ENCODE measurements around the gene LRRC8D. TPM values are rescaled to one million over a fixed set of nuclear protein-coding genes. Genes with fewer than 3 reads are reported as not detected.
"Not testable (repeated sequence)": the region's sequence is repeated elsewhere in the genome, so short reads cannot be mapped to it uniquely, and the experiment has no call there.

The LRRC8D gene
- total RNA-seq, 1 experiment from 2014 or later = 39.4 TPM

GRCh38 chr1:89978755-89979154 lies 157.9 kb downstream of the LRRC8D start:
- no peaks in the 10 kb centered on the region for H3K4me1 ChIP-seq
- H3K9me3 ChIP-seq = no peaks in the 10 kb centered on the region
- H3K4me1 Mint-ChIP-seq (ENCODE audit: low read depth, unreplicated experiment) = no peaks in the 10 kb centered on the region
- BruUV-seq (replicated peaks) = no TSS peak
- no peak for TF ChIP-seq CTCF (IDR thresholded peaks at IDR 0.05; ENCODE audit: insufficient read depth in 1 of 2, low read depth in 1 of 2, low read length in 1 of 2, severe bottlenecking in 1 of 2, unreplicated experiment in 1 of 2)
- intact Hi-C loops (cut with micrococcal nuclease; ENCODE audit: unreplicated experiment) = no loop called here
- H3K27me3 ChIP-seq (replicated peaks; ENCODE audit: control insufficient read depth, insufficient read depth, low read length) = no peaks in the 10 kb centered on the region
- H3K27me3 Mint-ChIP-seq (ENCODE audit: insufficient read depth, unreplicated experiment) = no peaks in the 10 kb centered on the region
- H3K4me3 ChIP-seq (ENCODE audit: low read depth, low read length) = no peak overlapping the region
- H3K9me3 Mint-ChIP-seq (ENCODE audit: unreplicated experiment) = no peaks in the 10 kb centered on the region
- H3K27ac Mint-ChIP-seq (ENCODE audit: unreplicated experiment) = no peak overlapping the region
- H3K36me3 ChIP-seq (ENCODE audit: control insufficient read depth, insufficient read depth, low read length) = no peaks in the 10 kb centered on the region
- no peak for DNase-seq
- CTCF ChIA-PET = no interaction called here
- no peaks in the 10 kb centered on the region for H3K36me3 Mint-ChIP-seq (ENCODE audit: insufficient read depth, unreplicated experiment)
- H3K4me3 Mint-ChIP-seq (ENCODE audit: unreplicated experiment) = no peak overlapping the region
- POLR2A ChIA-PET = no interaction called here

GRCh38 chr1:89980605-89981004 lies 159.8 kb downstream of the LRRC8D start:
- no TSS peak for BruUV-seq (replicated peaks)
- H3K27me3 ChIP-seq (replicated peaks; ENCODE audit: control insufficient read depth, insufficient read depth, low read length) = no peaks in the 10 kb centered on the region
- H3K9me3 ChIP-seq = no peaks in the 10 kb centered on the region
- TF ChIP-seq CTCF (IDR thresholded peaks at IDR 0.05; ENCODE audit: insufficient read depth in 1 of 2, low read depth in 1 of 2, low read length in 1 of 2, severe bottlenecking in 1 of 2, unreplicated experiment in 1 of 2) = no peak
- H3K4me3 Mint-ChIP-seq (ENCODE audit: unreplicated experiment) = no peak overlapping the region
- H3K4me1 ChIP-seq = no peaks in the 10 kb centered on the region
- H3K4me1 Mint-ChIP-seq (ENCODE audit: low read depth, unreplicated experiment) = no peaks in the 10 kb centered on the region
- H3K9me3 Mint-ChIP-seq (ENCODE audit: unreplicated experiment) = no peaks in the 10 kb centered on the region
- H3K27ac Mint-ChIP-seq (ENCODE audit: unreplicated experiment) = no peak overlapping the region
- POLR2A ChIA-PET = no interaction called here
- H3K36me3 Mint-ChIP-seq (ENCODE audit: insufficient read depth, unreplicated experiment) = no peaks in the 10 kb centered on the region
- H3K4me3 ChIP-seq (ENCODE audit: low read depth, low read length) = no peak overlapping the region
- CTCF ChIA-PET = no interaction called here
- DNase-seq = no peak
- no peaks in the 10 kb centered on the region for H3K27me3 Mint-ChIP-seq (ENCODE audit: insufficient read depth, unreplicated experiment)
- no peaks in the 10 kb centered on the region for H3K36me3 ChIP-seq (ENCODE audit: control insufficient read depth, insufficient read depth, low read length)
- intact Hi-C loops (cut with micrococcal nuclease; ENCODE audit: unreplicated experiment) = no loop called here

GRCh38 chr1:89982846-89983245 lies 162.0 kb downstream of the LRRC8D start:
- CTCF ChIA-PET; DNase-seq; H3K4me1 Mint-ChIP-seq (ENCODE audit: low read depth, unreplicated experiment); H3K27me3 ChIP-seq (replicated peaks; ENCODE audit: control insufficient read depth, insufficient read depth, low read length); H3K27ac Mint-ChIP-seq (ENCODE audit: unreplicated experiment); H3K4me1 ChIP-seq; H3K9me3 ChIP-seq; intact Hi-C loops (cut with micrococcal nuclease; ENCODE audit: unreplicated experiment); H3K36me3 Mint-ChIP-seq (ENCODE audit: insufficient read depth, unreplicated experiment); H3K9me3 Mint-ChIP-seq (ENCODE audit: unreplicated experiment); H3K27me3 Mint-ChIP-seq (ENCODE audit: insufficient read depth, unreplicated experiment); H3K4me3 Mint-ChIP-seq (ENCODE audit: unreplicated experiment); BruUV-seq (replicated peaks); H3K36me3 ChIP-seq (ENCODE audit: control insufficient read depth, insufficient read depth, low read length); POLR2A ChIA-PET; H3K4me3 ChIP-seq (ENCODE audit: low read depth, low read length): not testable (repeated sequence)

- H3K4me1 ChIP-seq; H3K4me3 ChIP-seq (ENCODE audit: low read depth, low read length); H3K9me3 ChIP-seq; H3K4me1 Mint-ChIP-seq (ENCODE audit: low read depth, unreplicated experiment); H3K27me3 Mint-ChIP-seq (ENCODE audit: insufficient read depth, unreplicated experiment); H3K9me3 Mint-ChIP-seq (ENCODE audit: unreplicated experiment); intact Hi-C loops (cut with micrococcal nuclease; ENCODE audit: unreplicated experiment); H3K36me3 Mint-ChIP-seq (ENCODE audit: insufficient read depth, unreplicated experiment); BruUV-seq (replicated peaks); H3K27ac Mint-ChIP-seq (ENCODE audit: unreplicated experiment); H3K27me3 ChIP-seq (replicated peaks; ENCODE audit: control insufficient read depth, insufficient read depth, low read length); POLR2A ChIA-PET; H3K36me3 ChIP-seq (ENCODE audit: control insufficient read depth, insufficient read depth, low read length); DNase-seq; H3K4me3 Mint-ChIP-seq (ENCODE audit: unreplicated experiment): not testable (repeated sequence)
- CTCF ChIA-PET = interaction anchor here (0.6 kb wide), 1 partner anchor 133 kb away, joined by 3 read pairs; no protein-coding TSS in a partner anchor
Observed at GRCh38 chr1:89984564-89985116, 163.8 kb downstream of the LRRC8D start.
